Measurements from ENCODE around the gene KLK15. TPM values are rescaled to one million over a fixed set of nuclear protein-coding genes. Genes with fewer than 3 reads are reported as not detected.

Gene KLK15
- total RNA-seq, 1 donor from 2014 or later, result not detected

DNA sequence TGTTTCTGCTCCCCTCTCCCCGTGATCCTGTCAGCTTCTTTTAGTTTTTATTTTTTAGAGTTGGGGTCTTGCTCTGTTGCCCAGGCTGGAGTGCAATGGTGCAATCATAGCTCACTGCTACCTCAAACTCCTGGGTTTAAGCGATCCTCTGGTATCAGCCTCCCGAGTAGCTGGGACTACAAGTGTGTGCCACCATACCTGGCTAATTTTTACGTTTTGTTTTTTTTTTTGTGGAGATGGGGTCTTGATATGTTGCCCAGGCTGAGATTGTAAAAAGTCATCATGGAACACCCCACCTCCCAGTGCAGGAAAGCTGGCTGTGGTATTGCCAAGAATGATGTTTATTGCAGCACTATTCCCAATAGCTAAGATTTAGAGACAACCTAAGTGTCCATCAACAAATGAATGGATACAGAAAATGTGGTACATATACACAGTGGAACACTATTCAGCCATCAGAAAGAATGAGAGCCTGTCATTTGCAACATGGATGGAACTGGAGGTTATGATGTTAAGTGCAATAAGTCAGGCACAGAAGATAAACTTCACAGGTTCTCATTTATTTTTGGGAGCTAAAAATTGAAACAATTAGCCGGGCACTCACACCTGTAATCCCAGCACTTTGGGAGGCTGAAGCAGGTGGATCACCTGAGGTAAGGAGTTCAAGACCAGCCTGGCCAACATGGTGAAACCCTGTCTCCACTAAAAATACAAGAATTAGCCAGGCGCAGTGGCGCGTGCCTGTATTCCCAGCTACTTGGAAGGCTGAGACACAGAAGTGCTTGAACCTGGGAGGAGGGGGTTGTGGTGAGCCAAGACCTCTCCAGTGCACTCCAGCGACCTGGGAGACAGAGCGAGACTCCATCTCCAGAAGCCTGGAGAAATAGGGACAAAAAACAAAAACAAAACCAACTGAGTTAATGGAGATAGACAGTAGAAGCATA, 6.6 kb upstream of the KLK15 start:
- TF ChIP-seq, protein P1, sequence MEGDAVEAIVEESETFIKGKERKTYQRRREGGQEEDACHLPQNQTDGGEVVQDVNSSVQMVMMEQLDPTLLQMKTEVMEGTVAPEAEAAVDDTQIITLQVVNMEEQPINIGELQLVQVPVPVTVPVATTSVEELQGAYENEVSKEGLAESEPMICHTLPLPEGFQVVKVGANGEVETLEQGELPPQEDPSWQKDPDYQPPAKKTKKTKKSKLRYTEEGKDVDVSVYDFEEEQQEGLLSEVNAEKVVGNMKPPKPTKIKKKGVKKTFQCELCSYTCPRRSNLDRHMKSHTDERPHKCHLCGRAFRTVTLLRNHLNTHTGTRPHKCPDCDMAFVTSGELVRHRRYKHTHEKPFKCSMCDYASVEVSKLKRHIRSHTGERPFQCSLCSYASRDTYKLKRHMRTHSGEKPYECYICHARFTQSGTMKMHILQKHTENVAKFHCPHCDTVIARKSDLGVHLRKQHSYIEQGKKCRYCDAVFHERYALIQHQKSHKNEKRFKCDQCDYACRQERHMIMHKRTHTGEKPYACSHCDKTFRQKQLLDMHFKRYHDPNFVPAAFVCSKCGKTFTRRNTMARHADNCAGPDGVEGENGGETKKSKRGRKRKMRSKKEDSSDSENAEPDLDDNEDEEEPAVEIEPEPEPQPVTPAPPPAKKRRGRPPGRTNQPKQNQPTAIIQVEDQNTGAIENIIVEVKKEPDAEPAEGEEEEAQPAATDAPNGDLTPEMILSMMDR (IDR thresholded peaks at IDR 0.05), result no peak
- TF ChIP-seq EZH2phosphoT487 (IDR thresholded peaks at IDR 0.05), result no peak
- TF ChIP-seq EZH2 (IDR thresholded peaks at IDR 0.05), result no peak
- no peak overlapping the region for H3K27ac Mint-ChIP-seq
- peaks cover 10% of the 10 kb centered on the region for H3K4me1 Mint-ChIP-seq

DNA sequence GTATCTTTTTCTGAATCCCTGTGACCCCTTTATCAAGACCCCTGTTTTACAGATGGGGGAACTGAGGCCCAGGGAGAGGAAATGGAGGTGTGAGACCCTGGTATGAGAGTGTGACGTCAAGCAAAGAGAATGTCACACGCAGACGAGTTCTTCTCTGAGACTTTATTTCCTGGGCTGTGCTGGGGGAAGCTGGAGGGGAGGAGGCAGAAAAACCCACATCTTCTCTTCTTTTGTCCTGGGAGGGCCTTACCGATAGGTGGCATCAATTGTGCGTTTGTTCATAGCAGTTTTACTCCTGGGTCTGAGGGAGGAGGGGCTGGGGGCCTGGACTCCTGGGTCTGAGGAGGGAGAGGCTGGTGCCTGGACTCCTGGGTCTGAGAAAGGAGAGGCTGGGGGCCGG, 4.9 kb upstream of the KLK15 start:
- DNase-seq (ENCODE audit: low spot score), result peak; percentile 30

More for the DNA sequence above, 6.6 kb upstream of the KLK15 start:
- Histone ChIP-seq H3K4me3 (no peak overlapping the region), H3K4me2 (no peak overlapping the region), H3K4me1 (no peaks in the 10 kb centered on the region), H3K27ac (no peak overlapping the region), H3K9me3 (ENCODE audit: low read depth) (no peaks in the 10 kb centered on the region), H3F3A (ENCODE audit: low read depth) (no peaks in the 10 kb centered on the region), H2AFZ (replicated peaks) (no peak overlapping the region), H3K79me2 (ENCODE audit: low read depth) (no peaks in the 10 kb centered on the region), H4K20me1 (ENCODE audit: low read depth) (no peaks in the 10 kb centered on the region), H3K36me3 (no peaks in the 10 kb centered on the region), H3K27me3 (peaks cover 93% of the 10 kb centered on the region), H3K9ac (no peak overlapping the region)
- Mint-ChIP-seq H3K36me3 (peaks cover 2% of the 10 kb centered on the region), H3K27me3 (ENCODE audit: insufficient read depth, low read depth) (peaks cover 34% of the 10 kb centered on the region), H3K4me3 (peak overlapping the region; percentile 64), H3K9me3 (peaks cover 10% of the 10 kb centered on the region)
- no peak for DNase-seq (ENCODE audit: low spot score)

DNA sequence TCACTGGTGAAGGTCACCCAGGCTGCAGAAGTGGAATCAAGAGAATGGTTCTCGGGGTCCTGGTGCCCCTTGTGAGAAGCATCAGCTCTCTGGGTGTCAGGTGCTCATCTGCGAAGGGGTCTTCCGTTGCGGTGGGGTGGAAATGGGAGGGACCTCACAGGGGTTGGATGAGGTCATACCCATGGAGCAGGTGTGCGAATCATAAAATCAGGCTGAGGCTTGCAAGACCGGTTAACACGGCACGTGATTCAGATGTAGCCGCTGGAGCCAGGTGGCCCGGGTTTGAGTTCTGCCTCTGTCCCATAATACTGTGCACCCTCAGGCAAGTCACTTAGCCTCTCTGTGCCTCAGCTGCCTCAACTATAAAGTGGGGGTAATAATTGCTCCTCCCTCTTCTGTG, 3.9 kb upstream of the KLK15 start:
- Mint-ChIP-seq H3K4me3 (peak overlapping the region; percentile 1), H3K27ac (no peak overlapping the region), H3K27me3 (ENCODE audit: insufficient read depth, low read depth) (peaks cover 40% of the 10 kb centered on the region), H3K4me1 (peaks cover 10% of the 10 kb centered on the region), H3K36me3 (peaks cover 2% of the 10 kb centered on the region), H3K9me3 (peaks cover 8% of the 10 kb centered on the region)
- no peaks in the 10 kb centered on the region for H4K20me1 ChIP-seq (ENCODE audit: low read depth)
- H3K4me2 ChIP-seq, result no peak overlapping the region
- TF ChIP-seq, protein P1 (IDR thresholded peaks at IDR 0.05), result no peak
- TF ChIP-seq EZH2 (IDR thresholded peaks at IDR 0.05) (no peak), EZH2phosphoT487 (IDR thresholded peaks at IDR 0.05) (no peak)
- H3K9ac ChIP-seq, result no peak overlapping the region
- no peak for DNase-seq (ENCODE audit: low spot score)
- no peak overlapping the region for H2AFZ ChIP-seq (replicated peaks)
- no peak overlapping the region for H3K4me3 ChIP-seq
- H3K36me3 ChIP-seq, result no peaks in the 10 kb centered on the region
- H3F3A ChIP-seq (ENCODE audit: low read depth), result no peaks in the 10 kb centered on the region
- H3K79me2 ChIP-seq (ENCODE audit: low read depth), result no peaks in the 10 kb centered on the region
- no peak overlapping the region for H3K27ac ChIP-seq
- no peaks in the 10 kb centered on the region for H3K4me1 ChIP-seq
- peaks cover 90% of the 10 kb centered on the region for H3K27me3 ChIP-seq
- no peaks in the 10 kb centered on the region for H3K9me3 ChIP-seq (ENCODE audit: low read depth)

More for the DNA sequence above, 4.9 kb upstream of the KLK15 start:
- Histone ChIP-seq H3K36me3 (no peaks in the 10 kb centered on the region), H3K4me3 (no peak overlapping the region), H3F3A (ENCODE audit: low read depth) (no peaks in the 10 kb centered on the region), H3K9me3 (ENCODE audit: low read depth) (no peaks in the 10 kb centered on the region), H3K79me2 (ENCODE audit: low read depth) (no peaks in the 10 kb centered on the region), H3K4me2 (no peak overlapping the region), H3K27ac (no peak overlapping the region), H2AFZ (replicated peaks) (no peak overlapping the region), H3K27me3 (peaks cover 92% of the 10 kb centered on the region), H3K4me1 (no peaks in the 10 kb centered on the region), H4K20me1 (ENCODE audit: low read depth) (no peaks in the 10 kb centered on the region), H3K9ac (no peak overlapping the region)
- Mint-ChIP-seq H3K36me3 (peaks cover 2% of the 10 kb centered on the region), H3K9me3 (peaks cover 9% of the 10 kb centered on the region), H3K4me3 (no peak overlapping the region), H3K4me1 (peaks cover 10% of the 10 kb centered on the region), H3K27me3 (ENCODE audit: insufficient read depth, low read depth) (peaks cover 35% of the 10 kb centered on the region), H3K27ac (peak overlapping the region; percentile 76)
- no peak for TF ChIP-seq EZH2 (IDR thresholded peaks at IDR 0.05)
- TF ChIP-seq, protein P1 (IDR thresholded peaks at IDR 0.05), result peak; percentile 33
